ENCODE data around the gene OPN1SW. TPM values are rescaled to one million over a fixed set of nuclear protein-coding genes. Genes with fewer than 3 reads are reported as not detected.

The OPN1SW gene
- polyA plus RNA-seq, 1 experiment = not detected

DNA sequence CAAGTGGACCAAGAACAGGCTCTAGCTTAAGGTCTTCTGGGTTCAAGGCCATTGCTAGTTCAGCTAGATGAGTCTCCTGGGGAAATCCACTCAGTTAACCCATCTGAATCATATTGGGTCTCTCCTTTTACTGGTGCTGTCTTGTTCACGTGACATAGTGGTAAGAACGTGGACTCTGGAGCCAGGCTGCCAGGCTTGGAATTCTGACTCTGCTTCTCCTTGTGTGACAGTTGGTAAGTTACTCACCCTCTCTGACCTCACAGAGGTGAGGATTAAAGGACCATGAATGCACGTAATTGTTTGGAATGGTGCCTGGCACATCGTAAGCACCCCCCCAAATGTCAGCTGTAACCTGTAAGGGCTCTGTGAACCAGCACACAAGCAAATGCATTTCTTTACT lies 46.1 kb downstream of the OPN1SW start:
- Histone ChIP-seq H3K27ac (ENCODE audit: low read depth, low read length) (no peak overlapping the region), H3K9me3 (ENCODE audit: control insufficient read depth, insufficient read depth, low read length) (no peaks in the 10 kb centered on the region), H3K27me3 (ENCODE audit: control insufficient read depth, insufficient read depth, low read length) (peaks cover 27% of the 10 kb centered on the region), H3K4me3 (ENCODE audit: low read depth, low read length) (no peak overlapping the region)
- ChIA-PET CTCF (interaction anchor here (1.2 kb wide), 1 partner anchor 8 kb away, joined by 3 read pairs; no protein-coding TSS in a partner anchor), POLR2A (interaction anchor here (0.6 kb wide), 1 partner anchor 10 kb away, joined by 7 read pairs; no protein-coding TSS in a partner anchor)
- TF ChIP-seq, protein P1, sequence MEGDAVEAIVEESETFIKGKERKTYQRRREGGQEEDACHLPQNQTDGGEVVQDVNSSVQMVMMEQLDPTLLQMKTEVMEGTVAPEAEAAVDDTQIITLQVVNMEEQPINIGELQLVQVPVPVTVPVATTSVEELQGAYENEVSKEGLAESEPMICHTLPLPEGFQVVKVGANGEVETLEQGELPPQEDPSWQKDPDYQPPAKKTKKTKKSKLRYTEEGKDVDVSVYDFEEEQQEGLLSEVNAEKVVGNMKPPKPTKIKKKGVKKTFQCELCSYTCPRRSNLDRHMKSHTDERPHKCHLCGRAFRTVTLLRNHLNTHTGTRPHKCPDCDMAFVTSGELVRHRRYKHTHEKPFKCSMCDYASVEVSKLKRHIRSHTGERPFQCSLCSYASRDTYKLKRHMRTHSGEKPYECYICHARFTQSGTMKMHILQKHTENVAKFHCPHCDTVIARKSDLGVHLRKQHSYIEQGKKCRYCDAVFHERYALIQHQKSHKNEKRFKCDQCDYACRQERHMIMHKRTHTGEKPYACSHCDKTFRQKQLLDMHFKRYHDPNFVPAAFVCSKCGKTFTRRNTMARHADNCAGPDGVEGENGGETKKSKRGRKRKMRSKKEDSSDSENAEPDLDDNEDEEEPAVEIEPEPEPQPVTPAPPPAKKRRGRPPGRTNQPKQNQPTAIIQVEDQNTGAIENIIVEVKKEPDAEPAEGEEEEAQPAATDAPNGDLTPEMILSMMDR (IDR thresholded peaks at IDR 0.05; ENCODE audit: low read depth, low read length) = no peak
- DNase-seq (ENCODE audit: low read depth, low spot score) = no peak

DNA sequence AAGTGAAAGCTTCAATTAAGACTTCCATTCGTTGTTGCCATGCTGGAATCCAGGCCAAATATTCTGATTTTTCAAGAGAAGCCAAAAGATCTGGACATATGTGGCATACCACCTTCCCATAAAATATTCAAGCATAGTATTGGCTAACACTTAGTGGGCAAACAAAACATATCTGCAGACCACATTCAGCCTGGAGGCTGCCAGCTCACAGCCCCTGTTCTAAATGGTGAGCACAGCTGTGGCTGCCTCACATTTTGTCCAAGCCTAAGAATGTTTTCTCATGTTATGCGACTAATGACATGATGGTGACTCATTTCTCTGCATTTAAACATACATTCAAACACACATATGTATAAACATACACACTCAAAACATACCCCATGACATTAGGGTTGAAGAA lies 47.0 kb downstream of the OPN1SW start:
- DNase-seq (ENCODE audit: low read depth, low spot score) = peak; percentile 24
- POLR2A ChIA-PET = no interaction called here
- no peak overlapping the region for H3K27ac ChIP-seq (ENCODE audit: low read depth, low read length)
- CTCF ChIA-PET = interaction anchor here (1.2 kb wide), 1 partner anchor 9 kb away, joined by 3 read pairs; no protein-coding TSS in a partner anchor
- no peaks in the 10 kb centered on the region for H3K9me3 ChIP-seq (ENCODE audit: control insufficient read depth, insufficient read depth, low read length)
- TF ChIP-seq, protein P1 (IDR thresholded peaks at IDR 0.05; ENCODE audit: low read depth, low read length) = no peak
- peaks cover 34% of the 10 kb centered on the region for H3K27me3 ChIP-seq (ENCODE audit: control insufficient read depth, insufficient read depth, low read length)
- H3K4me3 ChIP-seq (ENCODE audit: low read depth, low read length) = no peak overlapping the region

DNA sequence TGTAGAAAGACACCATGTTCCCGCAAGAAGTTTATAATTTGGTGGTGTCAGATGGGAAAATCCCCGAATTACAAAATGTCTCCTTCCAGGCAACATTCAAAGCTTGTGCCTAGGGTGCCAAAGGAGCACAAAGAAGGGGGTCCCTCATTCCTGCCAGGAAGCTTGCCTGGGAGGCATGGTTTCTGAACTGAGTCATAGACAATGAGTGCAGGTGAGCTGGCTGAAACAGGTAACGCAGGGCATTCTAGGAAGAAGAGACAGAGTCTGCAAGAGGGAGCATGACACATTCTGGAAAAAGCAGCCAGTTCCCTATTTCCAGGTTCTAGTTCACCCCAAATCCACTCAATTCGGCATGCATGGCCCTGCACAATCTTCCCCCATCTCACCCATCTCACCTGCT lies 48.4 kb downstream of the OPN1SW start:
- Histone ChIP-seq H3K4me3 (ENCODE audit: low read depth, low read length) (no peak overlapping the region), H3K27ac (ENCODE audit: low read depth, low read length) (no peak overlapping the region), H3K9me3 (ENCODE audit: control insufficient read depth, insufficient read depth, low read length) (no peaks in the 10 kb centered on the region), H3K27me3 (ENCODE audit: control insufficient read depth, insufficient read depth, low read length) (peaks cover 32% of the 10 kb centered on the region)
- POLR2A ChIA-PET = no interaction called here
- CTCF ChIA-PET = interaction anchor here (0.7 to 1.1 kb wide), 2 partner anchors 60 to 119 kb away, joined by 3 read pairs; no protein-coding TSS in a partner anchor
- TF ChIP-seq, protein P1 (IDR thresholded peaks at IDR 0.05; ENCODE audit: low read depth, low read length) = no peak
- no peak for DNase-seq (ENCODE audit: low read depth, low spot score)

DNA sequence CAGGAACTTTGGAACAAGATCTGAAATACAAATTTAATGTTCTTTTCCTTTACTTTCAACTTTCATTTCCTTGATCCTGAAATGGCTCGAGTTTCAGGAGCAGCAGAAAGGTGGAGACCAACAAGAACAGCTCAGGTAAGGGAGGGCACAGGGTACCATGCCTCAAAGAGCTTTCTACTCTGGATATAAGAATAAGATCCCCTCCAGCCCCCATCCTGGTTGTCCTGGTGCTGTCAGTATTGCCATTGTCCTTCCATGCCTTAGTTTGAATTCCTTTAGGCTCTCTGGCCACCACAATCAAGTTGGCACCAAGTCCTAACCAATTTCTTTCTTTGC lies 48.9 kb downstream of the OPN1SW start:
- DNase-seq (ENCODE audit: low read depth, low spot score) = no peak
- Histone ChIP-seq H3K27me3 (ENCODE audit: control insufficient read depth, insufficient read depth, low read length) (peaks cover 29% of the 10 kb centered on the region), H3K9me3 (ENCODE audit: control insufficient read depth, insufficient read depth, low read length) (no peaks in the 10 kb centered on the region), H3K4me3 (ENCODE audit: low read depth, low read length) (no peak overlapping the region), H3K27ac (ENCODE audit: low read depth, low read length) (no peak overlapping the region)
- ChIA-PET CTCF (interaction anchor here (1.1 kb wide), 1 partner anchor 118 kb away, joined by 3 read pairs; no protein-coding TSS in a partner anchor), POLR2A (interaction anchor here (1.6 kb wide), 1 partner anchor 13 kb away, joined by 7 read pairs; the partner anchor contains the start of gene CALU)
- TF ChIP-seq, protein P1 (IDR thresholded peaks at IDR 0.05; ENCODE audit: low read depth, low read length) = no peak

DNA sequence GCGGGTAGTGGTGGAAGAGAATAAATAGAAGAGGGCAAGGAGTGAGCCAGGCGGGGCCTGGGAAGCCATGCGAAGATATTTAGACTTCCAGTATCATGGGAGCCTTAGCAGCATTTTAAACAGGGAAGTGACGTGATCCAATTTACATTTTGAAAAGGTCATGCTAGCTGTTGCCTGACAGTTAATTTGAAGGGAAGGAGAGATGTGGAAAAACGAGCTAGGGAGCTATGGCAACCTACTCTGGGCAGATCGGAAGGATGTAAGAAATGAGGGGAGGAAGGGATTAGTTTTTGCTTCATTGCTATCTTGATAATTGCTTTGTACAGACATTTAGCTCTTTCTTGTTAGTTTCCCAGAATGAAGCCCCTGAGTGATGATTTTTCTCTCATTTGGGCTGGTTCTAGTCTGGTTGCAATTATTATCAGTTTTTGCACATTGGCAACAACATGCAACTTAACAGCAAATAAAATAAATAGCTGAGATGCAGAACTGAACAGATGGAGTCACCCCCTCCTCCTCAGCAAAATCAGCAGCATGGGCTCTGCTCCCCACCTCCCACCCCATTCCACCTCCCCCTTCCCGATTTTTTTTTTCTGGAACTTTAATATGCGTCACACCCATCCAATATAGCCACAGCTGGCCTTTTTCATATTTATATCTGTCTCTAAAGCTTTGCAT lies 49.4 kb downstream of the OPN1SW start:
- Histone ChIP-seq H3K9me3 (ENCODE audit: control insufficient read depth, insufficient read depth, low read length) (no peaks in the 10 kb centered on the region), H3K27ac (ENCODE audit: low read depth, low read length) (no peak overlapping the region), H3K27me3 (ENCODE audit: control insufficient read depth, insufficient read depth, low read length) (peaks cover 24% of the 10 kb centered on the region), H3K4me3 (ENCODE audit: low read depth, low read length) (no peak overlapping the region)
- DNase-seq (ENCODE audit: low read depth, low spot score) = no peak
- ChIA-PET POLR2A (interaction anchor here (1.6 kb wide), 1 partner anchor 14 kb away, joined by 7 read pairs; the partner anchor contains the start of gene CALU), CTCF (interaction anchor here (1.1 kb wide), 1 partner anchor 118 kb away, joined by 3 read pairs; no protein-coding TSS in a partner anchor)
- TF ChIP-seq, protein P1 (IDR thresholded peaks at IDR 0.05; ENCODE audit: low read depth, low read length) = no peak

Data from AG04450 (cell line).